Measurements from ENCODE around the gene NAGLU.
"Not testable (repeated sequence)": the region's sequence is repeated elsewhere in the genome, so short reads cannot be mapped to it uniquely, and the experiment has no call there.

NAGLU gene

DNA sequence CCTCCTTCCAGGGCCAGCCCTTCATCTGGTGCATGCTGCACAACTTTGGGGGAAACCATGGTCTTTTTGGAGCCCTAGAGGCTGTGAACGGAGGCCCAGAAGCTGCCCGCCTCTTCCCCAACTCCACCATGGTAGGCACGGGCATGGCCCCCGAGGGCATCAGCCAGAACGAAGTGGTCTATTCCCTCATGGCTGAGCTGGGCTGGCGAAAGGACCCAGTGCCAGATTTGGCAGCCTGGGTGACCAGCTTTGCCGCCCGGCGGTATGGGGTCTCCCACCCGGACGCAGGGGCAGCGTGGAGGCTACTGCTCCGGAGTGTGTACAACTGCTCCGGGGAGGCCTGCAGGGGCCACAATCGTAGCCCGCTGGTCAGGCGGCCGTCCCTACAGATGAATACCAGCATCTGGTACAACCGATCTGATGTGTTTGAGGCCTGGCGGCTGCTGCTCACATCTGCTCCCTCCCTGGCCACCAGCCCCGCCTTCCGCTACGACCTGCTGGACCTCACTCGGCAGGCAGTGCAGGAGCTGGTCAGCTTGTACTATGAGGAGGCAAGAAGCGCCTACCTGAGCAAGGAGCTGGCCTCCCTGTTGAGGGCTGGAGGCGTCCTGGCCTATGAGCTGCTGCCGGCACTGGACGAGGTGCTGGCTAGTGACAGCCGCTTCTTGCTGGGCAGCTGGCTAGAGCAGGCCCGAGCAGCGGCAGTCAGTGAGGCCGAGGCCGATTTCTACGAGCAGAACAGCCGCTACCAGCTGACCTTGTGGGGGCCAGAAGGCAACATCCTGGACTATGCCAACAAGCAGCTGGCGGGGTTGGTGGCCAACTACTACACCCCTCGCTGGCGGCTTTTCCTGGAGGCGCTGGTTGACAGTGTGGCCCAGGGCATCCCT is 7.4 kb downstream of the NAGLU start:
- H3K9ac ChIP-seq = no peak overlapping the region
- H3K4me1 ChIP-seq = peaks cover 5 to 14% (median 7%) of the 10 kb centered on the region in 10 experiments; a peak in 14 of 20 replicates
- H3K27ac ChIP-seq = no peak overlapping the region
- no peak for TF ChIP-seq Cebpa-rat (IDR thresholded peaks at IDR 0.05)
- no peaks in the 10 kb centered on the region for H3K9me3 ChIP-seq (replicated peaks in 1 of 11)
- no peak overlapping the region for H3K4me2 ChIP-seq
- peaks cover 41 to 67% (median 55%) of the 10 kb centered on the region in 11 experiments for H3K36me3 ChIP-seq
- no peak overlapping the region for H3K4me3 ChIP-seq
- peaks cover 0 to 7% (median 0%) of the 10 kb centered on the region in 11 experiments; a peak in 3 of 22 replicates for H3K27me3 ChIP-seq
- peaks cover 0 to 56% (median 12%) of the 10 kb centered on the region in 11 experiments; a peak in 16 of 22 replicates for H4K20me1 ChIP-seq

- H3K4me2 ChIP-seq = no peak overlapping the region
- no peak overlapping the region for H3K4me3 ChIP-seq
- H4K20me1 ChIP-seq = peaks cover 0 to 56% (median 18%) of the 10 kb centered on the region in 11 experiments; a peak in 15 of 22 replicates
- no peaks in the 10 kb centered on the region for H3K9me3 ChIP-seq (replicated peaks in 1 of 11)
- H3K4me1 ChIP-seq = peaks cover 13 to 23% (median 17%) of the 10 kb centered on the region in 10 experiments; a peak in 19 of 20 replicates
- H3K27me3 ChIP-seq = peaks cover 0 to 15% (median 0%) of the 10 kb centered on the region in 11 experiments; a peak in 3 of 22 replicates
- no peak overlapping the region for H3K27ac ChIP-seq
- no peak overlapping the region for H3K9ac ChIP-seq
- H3K36me3 ChIP-seq = peaks cover 28 to 53% (median 41%) of the 10 kb centered on the region in 11 experiments; a peak in 21 of 22 replicates
- TF ChIP-seq Cebpa-rat (IDR thresholded peaks at IDR 0.05) = no peak
Measured at GRCh38 chr17:42544874-42545283, 8.8 kb downstream of the NAGLU start.

GRCh38 chr17:42545755-42546505 is 9.9 kb downstream of the NAGLU start:
- H3K27ac ChIP-seq; H3K4me2 ChIP-seq; H3K9ac ChIP-seq; H3K4me3 ChIP-seq; H3K9me3 ChIP-seq (replicated peaks in 1 of 11): not testable (repeated sequence)
- Histone ChIP-seq H4K20me1 (peaks cover 0 to 57% (median 20%) of the 10 kb centered on the region in 11 experiments; a peak in 15 of 22 replicates), H3K4me1 (peaks cover 14 to 23% (median 17%) of the 10 kb centered on the region in 10 experiments; a peak in 19 of 20 replicates), H3K36me3 (peaks cover 28 to 42% (median 38%) of the 10 kb centered on the region in 11 experiments; a peak in 21 of 22 replicates), H3K27me3 (peaks cover 0 to 15% (median 0%) of the 10 kb centered on the region in 11 experiments; a peak in 3 of 22 replicates)

GRCh38 chr17:42547001-42547461 is 11.0 kb downstream of the NAGLU start:
- no peak overlapping the region for H3K27ac ChIP-seq

GRCh38 chr17:42547698-42548069 is 11.6 kb downstream of the NAGLU start:
- peak overlapping the region in 6 of 10 experiments; percentile 53 to 64 (median 56); a peak in 7 of 20 replicates for H3K4me3 ChIP-seq
- peak overlapping the region in 1 of 11 experiments; percentile 70; a peak in 1 of 22 replicates for H3K9ac ChIP-seq
- TF ChIP-seq Cebpa-rat (IDR thresholded peaks at IDR 0.05) = no peak
- H3K9me3 ChIP-seq (replicated peaks in 1 of 11) = no peaks in the 10 kb centered on the region
- peaks cover 17 to 32% (median 22%) of the 10 kb centered on the region in 11 experiments; a peak in 20 of 22 replicates for H3K36me3 ChIP-seq
- no peak overlapping the region for H3K27ac ChIP-seq
- H4K20me1 ChIP-seq = peaks cover 0 to 63% (median 28%) of the 10 kb centered on the region in 11 experiments; a peak in 17 of 22 replicates
- H3K4me2 ChIP-seq = peak overlapping the region; percentile 86 to 95 (median 90)
- peaks cover 0 to 15% (median 0%) of the 10 kb centered on the region in 11 experiments; a peak in 3 of 22 replicates for H3K27me3 ChIP-seq
- peaks cover 14 to 24% (median 17%) of the 10 kb centered on the region in 10 experiments; a peak in 19 of 20 replicates for H3K4me1 ChIP-seq

More at GRCh38 chr17:42547001-42547461, 11.0 kb downstream of the NAGLU start:
- Histone ChIP-seq H3K9ac (no peak overlapping the region), H4K20me1 (peaks cover 0 to 65% (median 28%) of the 10 kb centered on the region in 11 experiments; a peak in 17 of 22 replicates), H3K9me3 (replicated peaks in 1 of 11) (no peaks in the 10 kb centered on the region), H3K4me1 (peaks cover 13 to 22% (median 16%) of the 10 kb centered on the region in 10 experiments; a peak in 19 of 20 replicates), H3K4me3 (no peak overlapping the region), H3K4me2 (no peak overlapping the region), H3K36me3 (peaks cover 21 to 38% (median 28%) of the 10 kb centered on the region in 11 experiments; a peak in 20 of 22 replicates), H3K27me3 (peaks cover 0 to 15% (median 0%) of the 10 kb centered on the region in 11 experiments; a peak in 3 of 22 replicates)
- no peak for TF ChIP-seq Cebpa-rat (IDR thresholded peaks at IDR 0.05)

DNA sequence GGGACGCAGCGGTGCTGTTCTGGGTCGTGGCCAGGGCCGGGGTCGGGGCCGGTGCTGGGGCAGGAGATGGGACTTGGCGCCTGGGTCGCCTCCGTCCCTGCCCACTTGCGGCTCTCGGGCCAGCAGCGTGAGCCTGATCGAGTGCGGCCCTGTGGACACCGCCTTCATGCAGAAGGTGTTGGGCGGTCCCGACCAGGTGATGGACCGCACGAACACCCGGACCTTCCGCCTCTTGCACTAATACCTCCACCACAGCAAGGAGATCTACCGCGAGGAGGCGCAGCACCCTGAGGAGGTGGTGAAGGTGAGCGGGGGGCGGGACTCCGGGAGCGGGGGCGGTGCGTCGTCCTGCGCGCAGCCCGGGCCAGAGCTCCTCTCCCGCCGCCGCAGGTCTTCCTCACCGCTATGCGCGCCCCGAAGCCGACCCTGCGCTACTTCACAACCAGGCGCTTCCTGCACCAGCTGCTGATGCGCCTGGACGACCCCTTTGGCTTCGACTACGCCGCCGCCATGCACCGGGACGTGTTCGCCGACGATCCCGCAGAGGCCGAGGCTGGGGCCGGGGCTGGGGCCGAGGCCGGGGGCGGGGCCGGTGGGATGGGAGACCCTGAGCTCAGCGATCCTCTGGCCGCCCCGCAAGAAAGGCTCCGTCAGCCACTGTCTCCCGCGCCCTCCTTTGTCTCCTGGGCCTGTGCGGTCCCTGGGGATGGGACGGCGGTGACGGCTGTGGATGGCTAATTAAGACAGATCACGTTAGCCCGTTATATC is 12.2 kb downstream of the NAGLU start:
- no peaks in the 10 kb centered on the region for H3K9me3 ChIP-seq (replicated peaks in 1 of 11)
- peaks cover 0 to 59% (median 31%) of the 10 kb centered on the region in 11 experiments; a peak in 17 of 22 replicates for H4K20me1 ChIP-seq
- H3K4me3 ChIP-seq = peak overlapping the region; percentile 34 to 69 (median 56)
- H3K27ac ChIP-seq = peak overlapping the region in 7 of 11 experiments; percentile 4 to 45 (median 36); a peak in 10 of 22 replicates
- H3K36me3 ChIP-seq = peaks cover 11 to 26% (median 19%) of the 10 kb centered on the region in 11 experiments; a peak in 20 of 22 replicates
- no peak for TF ChIP-seq Cebpa-rat (IDR thresholded peaks at IDR 0.05)
- H3K4me2 ChIP-seq = peak overlapping the region; percentile 86 to 95 (median 90)
- peaks cover 0 to 15% (median 0%) of the 10 kb centered on the region in 11 experiments; a peak in 3 of 22 replicates for H3K27me3 ChIP-seq
- H3K9ac ChIP-seq = peak overlapping the region; percentile 33 to 75 (median 61); a peak in 20 of 22 replicates
- H3K4me1 ChIP-seq = peaks cover 19 to 29% (median 21%) of the 10 kb centered on the region in 10 experiments

DNA sequence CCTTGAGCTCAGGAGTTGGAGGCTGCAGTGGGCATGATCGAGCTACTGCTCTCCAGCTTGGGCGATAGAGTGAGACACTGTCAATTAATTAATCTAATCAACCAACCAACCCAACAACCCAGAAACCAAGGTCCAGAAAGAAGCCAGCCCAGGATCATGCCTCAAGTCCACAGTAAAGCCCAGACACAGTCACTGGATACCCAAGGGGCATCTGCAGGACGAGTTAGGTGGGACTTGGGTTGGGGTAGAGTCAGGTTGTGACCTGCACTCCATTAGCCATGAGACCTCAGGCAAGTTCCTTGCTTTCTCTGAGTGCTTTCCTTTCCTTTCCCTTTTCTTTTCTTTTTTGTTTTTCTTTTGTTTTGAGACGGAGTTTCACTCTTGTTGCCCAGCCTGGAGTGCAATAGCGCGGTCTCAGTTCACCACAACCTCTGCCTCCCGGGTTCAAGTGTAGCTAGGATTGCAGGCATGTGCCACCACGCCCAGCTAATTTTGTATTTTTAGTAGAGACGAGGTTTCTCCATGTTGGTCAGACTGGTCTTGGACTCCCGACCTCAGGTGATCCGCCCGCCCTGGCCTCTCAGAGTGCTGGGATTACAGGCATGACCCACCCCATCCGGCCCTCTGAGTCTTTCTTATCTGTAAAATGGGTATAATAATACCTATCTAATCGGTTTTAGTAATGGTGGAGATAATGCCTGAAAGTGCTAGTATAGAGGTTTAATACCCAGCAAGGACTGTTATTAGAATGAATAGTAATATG is 13.1 kb downstream of the NAGLU start:
- peak overlapping the region; percentile 33 to 75 (median 61); a peak in 18 of 22 replicates for H3K9ac ChIP-seq
- no peak for TF ChIP-seq Cebpa-rat (IDR thresholded peaks at IDR 0.05)
- peak overlapping the region in 9 of 10 experiments; percentile 46 to 69 (median 56); a peak in 18 of 20 replicates for H3K4me3 ChIP-seq
- H3K27me3 ChIP-seq = peaks cover 0 to 15% (median 0%) of the 10 kb centered on the region in 11 experiments; a peak in 3 of 22 replicates
- H3K4me2 ChIP-seq = peak overlapping the region; percentile 86 to 95 (median 90)
- peaks cover 2 to 17% (median 9%) of the 10 kb centered on the region in 11 experiments; a peak in 16 of 22 replicates for H3K36me3 ChIP-seq
- H3K4me1 ChIP-seq = peaks cover 27 to 38% (median 30%) of the 10 kb centered on the region in 10 experiments
- no peaks in the 10 kb centered on the region for H3K9me3 ChIP-seq (replicated peaks in 1 of 11)
- peak overlapping the region in 7 of 11 experiments; percentile 4 to 45 (median 36); a peak in 10 of 22 replicates for H3K27ac ChIP-seq
- H4K20me1 ChIP-seq = peaks cover 0 to 55% (median 33%) of the 10 kb centered on the region in 11 experiments; a peak in 17 of 22 replicates

DNA sequence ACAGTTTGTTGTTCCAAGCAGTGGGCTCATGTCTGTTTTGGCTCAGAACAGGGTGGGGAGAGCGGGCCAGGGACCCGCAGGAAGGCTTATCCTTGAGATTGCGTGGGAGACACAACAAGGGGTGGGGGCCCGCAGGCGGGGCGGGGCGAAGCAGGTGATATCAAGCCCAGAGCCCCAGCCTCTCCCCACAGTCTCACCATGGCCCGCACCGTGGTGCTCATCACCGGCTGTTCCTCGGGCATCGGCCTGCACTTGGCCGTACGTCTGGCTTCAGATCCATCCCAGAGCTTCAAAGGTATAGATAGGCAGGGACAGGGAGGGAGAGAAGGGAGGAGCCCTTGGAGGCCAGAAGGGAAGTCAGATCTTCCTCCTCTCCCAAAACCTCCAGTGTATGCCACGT is 16.7 kb downstream of the NAGLU start, which contains the start of gene HSD17B1:
TSS of gene HSD17B1 (plus strand) at position 188 of the 400 bp plus-strand sequence. CDS start at position 199, 11 bp downstream.
- Histone ChIP-seq H4K20me1 (peaks cover 0 to 39% (median 19%) of the 10 kb centered on the region in 11 experiments; a peak in 16 of 22 replicates), H3K27ac (peak within 1 kb of the TSS in 8 of 11 experiments; percentile 87 to 93 (median 88); a peak in 14 of 22 replicates), H3K4me3 (peak within 1 kb of the TSS; percentile 67 to 98 (median 92)), H3K9ac (peak within 1 kb of the TSS; percentile 83 to 94 (median 91)), H3K27me3 (peaks cover 0 to 15% (median 0%) of the 10 kb centered on the region in 11 experiments; a peak in 3 of 22 replicates), H3K4me2 (peak within 1 kb of the TSS; percentile 82 to 99 (median 94)), H3K4me1 (peaks cover 38 to 52% (median 42%) of the 10 kb centered on the region in 10 experiments)
- not testable (repeated sequence) for H3K9me3 ChIP-seq (replicated peaks in 1 of 11); H3K36me3 ChIP-seq

All from BLaER1 treated with 17β-estradiol and CSF1 and Interleukin-3, amounts not matched to agents 10 nM and 100 nM (cell line).